ENCODE data around the gene TMEM132D.
"Not testable (repeated sequence)": the region's sequence is repeated elsewhere in the genome, so short reads cannot be mapped to it uniquely, and the experiment has no call there.

The TMEM132D gene

GRCh38 chr12:129080391-129080790 lies 823.4 kb downstream of the TMEM132D start:
- DNase-seq: no peak

DNA sequence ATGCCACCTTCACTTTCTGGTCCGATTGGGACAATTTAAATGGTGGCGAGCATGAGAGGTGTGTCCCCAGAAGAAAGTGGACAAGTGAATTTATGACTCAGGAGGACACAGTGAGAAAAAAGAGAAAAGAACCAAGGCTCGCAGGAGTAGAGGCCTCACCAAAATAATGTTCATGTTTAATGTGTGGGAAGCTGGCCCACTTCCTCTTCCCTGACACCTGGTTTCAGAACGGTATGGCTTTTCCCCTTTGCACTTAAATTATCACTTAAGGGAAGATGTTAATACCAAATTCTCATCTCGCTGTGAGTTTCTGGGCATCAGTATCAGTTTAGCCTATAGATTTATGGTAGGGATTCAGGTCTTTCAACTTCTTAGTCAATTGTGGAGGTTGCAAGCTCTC lies 824.1 kb downstream of the TMEM132D start:
- DNase-seq: no peak

DNA sequence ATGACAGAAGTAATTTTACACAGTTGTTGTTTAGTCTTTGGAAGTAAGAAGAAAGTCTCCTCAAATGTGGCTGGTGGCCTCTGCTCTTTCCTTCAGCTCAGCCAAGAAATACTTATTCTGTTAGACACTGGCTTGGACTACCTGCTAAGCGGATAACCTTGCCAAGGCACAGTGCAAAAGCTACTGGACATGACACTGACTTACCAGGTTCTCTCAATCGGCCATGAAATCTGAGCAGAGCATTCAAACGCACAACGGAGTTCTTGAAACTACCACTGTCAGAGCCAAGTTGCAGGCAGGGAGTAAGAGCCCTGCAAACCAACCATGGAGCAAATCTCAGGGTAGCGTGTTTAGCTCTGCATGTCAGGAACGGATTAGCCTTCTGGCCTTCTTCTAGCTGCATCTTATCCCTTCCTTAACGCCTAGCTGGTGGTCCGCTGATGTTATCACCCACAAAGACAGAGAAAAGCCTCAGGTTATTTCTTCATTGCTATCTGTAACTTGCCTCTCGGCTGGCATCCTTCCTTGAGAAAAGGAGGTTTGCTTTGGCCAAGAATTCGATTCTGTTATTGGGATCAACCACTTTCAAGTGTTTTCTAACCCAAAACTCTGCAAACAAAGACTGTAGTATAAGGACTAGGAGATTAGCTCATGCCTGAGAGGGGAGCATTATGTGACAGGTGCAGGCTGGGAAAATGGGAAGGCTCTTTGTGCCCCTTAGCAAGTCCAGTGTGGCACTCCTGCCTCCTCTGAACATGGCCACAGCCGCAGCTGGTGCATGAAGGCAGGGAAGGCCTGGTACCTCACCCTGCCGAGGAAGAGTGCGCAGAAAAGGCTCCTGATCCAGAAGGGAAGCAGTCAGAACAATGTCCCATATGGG lies 827.1 kb downstream of the TMEM132D start:
- DNase-seq: no peak

DNA sequence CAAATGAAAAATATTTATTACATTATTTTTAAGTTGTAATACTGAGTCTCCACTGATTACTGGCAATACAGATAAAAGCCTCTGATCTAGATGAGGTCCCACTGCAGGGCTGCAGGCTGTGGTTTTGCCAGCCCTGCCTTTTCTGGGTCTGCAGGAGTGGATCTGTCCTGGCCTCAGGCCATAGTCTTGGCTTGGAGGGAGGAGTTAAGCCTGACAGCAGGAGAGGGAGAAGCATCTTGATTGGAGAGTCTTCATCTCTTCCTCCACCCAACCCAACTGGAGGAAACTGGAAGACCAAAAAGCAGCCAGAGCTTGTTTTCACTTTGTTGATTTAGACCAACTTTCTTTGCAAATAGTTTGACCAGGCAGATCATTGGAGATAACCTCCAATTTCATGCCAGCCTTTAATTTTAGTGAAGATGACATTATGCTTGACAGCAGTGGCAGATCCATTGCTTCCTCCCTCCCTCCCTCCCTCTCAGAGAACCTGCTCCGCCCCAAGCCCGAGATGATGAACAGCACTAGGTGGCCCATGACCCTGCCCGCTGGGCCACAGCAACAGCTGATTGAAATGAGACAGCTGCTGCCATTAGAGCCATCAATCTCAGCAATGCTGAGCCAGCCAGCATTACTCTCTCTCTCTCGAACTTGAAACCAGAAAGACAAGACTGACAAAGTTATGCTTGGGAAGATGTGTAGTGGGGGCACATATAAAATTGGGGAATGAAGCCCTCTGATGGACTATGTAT lies 828.2 kb downstream of the TMEM132D start:
- DNase-seq: no peak

DNA sequence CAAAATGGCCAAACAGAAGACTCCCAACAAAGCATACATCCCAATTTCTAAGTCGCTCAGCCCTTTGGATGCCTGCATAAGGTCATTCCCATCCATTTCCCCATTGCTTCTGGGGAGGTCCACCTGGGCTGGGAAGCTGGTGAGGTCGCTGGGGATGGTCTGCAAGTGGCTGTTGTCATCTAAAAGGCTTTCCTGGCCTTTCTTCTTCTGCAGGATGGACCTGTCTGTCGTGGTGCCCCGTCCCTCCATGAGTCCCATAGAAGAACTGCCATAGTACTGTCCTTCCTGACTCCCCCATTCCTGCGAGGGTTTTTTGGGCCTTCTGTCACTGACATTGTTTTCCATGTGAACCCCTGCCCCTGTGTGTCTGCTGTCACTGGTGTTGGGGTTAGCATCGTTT lies 829.4 kb downstream of the TMEM132D start:
- no peak for DNase-seq

DNA sequence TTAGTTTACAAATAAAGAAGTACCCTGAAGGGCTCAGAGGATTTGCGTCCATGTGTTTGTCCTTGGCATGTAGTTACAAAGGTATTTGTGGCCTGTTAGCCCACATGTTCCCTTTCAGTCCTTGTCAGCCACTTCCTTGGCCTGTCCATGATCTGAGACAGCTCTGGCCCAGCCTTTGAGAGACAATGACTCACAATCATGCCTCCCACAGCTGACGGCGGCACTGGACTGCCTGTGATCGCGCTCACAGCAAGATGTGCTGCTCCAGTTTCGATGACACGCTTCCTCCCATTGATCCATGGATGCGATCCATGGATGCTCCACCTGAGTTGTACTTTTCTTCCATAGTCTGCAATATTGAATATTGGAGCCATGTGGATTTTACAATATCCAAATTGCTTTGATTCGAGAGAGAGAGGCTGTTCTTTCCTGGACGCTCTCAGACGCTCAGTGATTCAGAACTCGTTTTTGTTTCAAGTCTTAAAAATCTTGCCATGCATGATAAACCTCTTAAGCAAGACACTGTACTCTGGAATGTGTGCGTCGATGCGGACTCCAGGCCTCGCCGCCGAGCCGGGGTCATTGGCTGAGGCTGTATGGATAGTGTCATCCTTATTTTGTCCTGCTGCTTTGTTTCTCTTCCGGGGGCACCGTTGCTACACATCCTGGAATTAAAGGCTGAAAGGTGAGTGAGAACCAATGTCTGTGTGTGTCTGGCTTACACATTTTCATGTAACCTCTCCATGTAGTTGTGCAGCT lies 830.5 kb downstream of the TMEM132D start:
- no peak for DNase-seq

- no peak for DNase-seq
Measured at GRCh38 chr12:129071362-129071761, 832.5 kb downstream of the TMEM132D start.

DNA sequence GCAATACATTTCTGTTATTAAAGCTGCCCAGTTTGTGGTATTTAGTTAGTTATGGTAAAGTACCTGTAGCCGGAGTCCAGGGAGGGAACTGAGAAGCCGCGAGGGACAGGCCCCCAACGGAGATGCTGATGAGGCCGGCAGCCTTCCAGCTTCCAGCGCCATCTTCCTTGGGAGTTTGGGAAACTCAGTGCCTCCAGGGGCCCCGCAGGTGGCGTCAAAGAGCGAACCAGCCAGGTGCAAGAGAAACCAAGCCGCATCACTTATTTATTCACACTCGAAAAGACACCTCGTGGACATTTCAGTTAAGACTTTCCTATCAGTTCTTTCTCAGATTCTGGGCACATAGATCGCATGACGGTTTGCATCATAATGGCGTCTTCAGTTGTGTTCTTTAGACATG lies 833.9 kb downstream of the TMEM132D start:
- no peak for DNase-seq

DNA sequence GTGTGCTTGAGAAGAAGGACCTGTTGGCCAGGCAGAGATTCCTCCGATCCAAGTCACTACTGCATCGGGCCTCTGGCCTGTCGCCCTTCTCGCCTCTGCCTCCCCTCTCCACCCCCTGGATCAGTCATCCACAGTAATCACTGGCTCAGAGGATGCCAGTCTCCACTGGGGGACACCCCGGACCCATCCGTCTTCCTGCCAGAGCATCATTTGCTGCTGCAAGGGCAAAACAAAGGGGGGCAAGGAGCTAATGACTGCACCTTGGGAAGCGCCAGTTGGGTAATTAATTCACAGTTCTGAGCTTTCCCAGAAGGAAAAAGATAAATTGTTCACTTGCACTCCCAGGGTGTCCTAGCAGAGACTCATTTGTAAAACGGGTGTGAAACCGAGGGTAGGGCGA lies 835.1 kb downstream of the TMEM132D start:
- no peak for DNase-seq

- no peak for DNase-seq
Measured at GRCh38 chr12:129067491-129067890, 836.3 kb downstream of the TMEM132D start.

DNA sequence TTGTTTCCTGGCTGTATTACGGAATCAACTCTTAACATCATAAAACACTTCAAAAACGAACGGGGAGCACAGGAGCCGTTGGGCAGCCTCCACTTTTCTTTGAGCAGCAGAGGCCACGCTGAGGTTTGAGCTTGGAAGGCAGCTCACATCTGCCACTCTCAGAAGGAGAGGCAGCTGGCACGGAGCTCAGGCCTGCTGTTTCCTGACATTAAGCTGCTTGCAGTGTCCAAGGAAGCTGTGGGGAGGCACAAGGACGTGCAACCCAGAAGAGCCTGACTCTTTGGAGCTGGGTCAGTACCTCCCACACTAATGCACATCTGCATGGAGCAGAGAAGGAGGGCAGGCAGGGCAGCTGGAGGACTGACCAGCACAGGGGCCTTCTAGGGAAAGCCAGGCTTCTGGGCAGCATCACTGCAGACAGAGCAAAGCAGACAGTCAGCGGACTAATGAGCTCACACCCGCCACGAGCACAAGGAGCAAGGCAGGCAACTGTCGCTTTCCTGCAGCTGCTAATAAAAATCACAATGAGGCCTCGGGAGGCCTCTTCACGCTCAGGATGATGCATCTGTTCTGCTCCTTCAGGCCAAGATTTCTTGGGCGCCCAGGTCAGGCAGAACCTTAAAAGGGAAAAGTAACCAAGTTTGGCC lies 839.5 kb downstream of the TMEM132D start:
- DNase-seq: no peak

DNA sequence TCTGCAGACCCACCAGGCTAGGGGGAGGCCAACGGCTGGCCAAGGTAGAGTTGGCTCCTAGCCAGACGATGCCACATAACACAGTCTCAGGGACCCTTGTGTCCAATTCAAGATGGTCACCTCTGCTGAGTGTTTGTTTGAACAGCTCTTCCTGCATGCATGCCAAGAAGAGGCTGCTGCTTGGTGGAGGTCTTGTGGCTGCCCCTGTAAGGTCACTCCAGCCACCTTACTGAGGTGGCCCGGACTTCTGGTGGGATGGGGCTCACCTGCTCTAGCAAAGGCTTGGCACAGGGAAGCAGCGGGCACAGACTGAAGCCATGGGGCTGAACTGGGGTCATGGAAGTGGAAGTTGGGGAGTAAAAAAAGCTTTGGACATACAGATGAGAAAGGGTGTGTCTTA lies 840.2 kb downstream of the TMEM132D start:
- no peak for DNase-seq

DNA sequence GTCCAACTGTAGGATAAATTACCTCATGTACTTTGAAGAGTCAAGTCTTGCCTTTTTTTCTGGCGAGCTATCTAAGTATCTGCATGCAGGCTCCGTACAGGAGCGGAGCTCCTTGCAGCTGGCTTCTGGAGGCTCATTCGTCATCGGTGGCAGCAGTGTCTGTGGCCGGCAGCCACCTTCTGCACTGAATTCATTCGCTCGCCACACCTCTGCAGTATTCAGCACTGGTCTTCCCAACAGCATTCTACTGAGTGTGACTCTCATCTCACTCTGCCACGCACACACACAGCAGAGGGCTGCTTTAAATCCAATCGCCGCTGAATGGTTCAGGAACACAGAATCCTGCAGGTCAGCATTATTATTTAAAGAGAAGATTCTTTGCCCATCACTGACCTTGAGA lies 850.6 kb downstream of the TMEM132D start:
- no peak for DNase-seq

DNA sequence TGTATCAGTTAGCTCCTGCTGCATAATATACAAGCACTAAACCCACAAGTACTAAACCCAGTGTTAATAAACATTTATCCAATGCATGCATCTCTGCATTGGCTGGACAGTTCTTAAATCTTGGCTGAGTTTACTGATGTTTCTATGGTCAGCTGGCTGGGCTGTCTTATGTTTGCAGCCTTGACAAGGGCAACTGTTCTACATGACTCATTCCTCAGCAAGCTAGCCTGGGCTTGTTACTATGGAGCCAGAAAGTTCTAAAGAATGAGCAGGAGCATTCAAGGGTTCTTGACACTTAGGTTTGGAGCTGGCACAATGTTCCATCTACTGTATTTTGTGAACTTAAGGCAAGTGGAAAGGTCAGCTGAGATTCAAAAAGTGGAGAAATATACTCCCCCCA lies 851.5 kb downstream of the TMEM132D start:
- DNase-seq: no peak

- DNase-seq: no peak
Measured at GRCh38 chr12:129049917-129050316, 853.9 kb downstream of the TMEM132D start.

GRCh38 chr12:129043334-129043733 lies 860.5 kb downstream of the TMEM132D start:
- DNase-seq: not testable (repeated sequence)

GRCh38 chr12:129036135-129036534 lies 867.7 kb downstream of the TMEM132D start:
- no peak for DNase-seq

DNA sequence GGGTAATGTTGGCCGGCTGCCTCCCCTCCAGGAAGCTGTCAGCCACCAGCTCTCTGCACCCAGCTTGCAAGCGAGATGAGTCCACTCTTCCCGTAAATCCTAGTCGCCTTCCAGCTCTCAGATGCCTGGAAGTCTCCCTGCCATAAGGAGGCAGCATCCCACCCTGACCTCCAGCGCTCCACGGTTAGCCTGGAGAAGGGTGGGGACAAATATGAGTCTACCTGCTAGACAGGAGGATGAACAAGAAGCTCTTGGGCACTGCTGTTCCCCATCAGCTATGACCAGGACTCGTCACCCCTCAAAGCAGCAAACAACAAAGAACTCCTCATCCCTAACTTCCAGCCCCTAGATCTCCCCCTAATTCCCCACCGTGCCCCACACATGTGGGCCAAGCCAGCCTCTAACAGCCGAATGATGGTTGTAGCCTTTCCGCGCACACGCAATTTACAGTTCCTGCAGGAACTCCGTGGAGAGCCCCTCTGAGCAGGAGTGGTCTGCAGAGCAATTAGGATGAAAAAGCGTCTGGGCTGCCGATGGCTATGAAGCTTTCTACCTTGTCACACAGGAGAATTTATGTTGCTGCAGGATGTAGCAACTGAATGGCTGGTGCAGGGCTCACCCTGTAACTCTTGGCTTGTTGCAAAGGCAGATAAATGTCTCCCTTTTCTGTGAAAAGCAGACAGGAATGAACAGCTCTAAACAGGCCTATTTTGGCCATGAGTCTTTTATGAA lies 869.1 kb downstream of the TMEM132D start:
- no peak for DNase-seq

GRCh38 chr12:129028844-129029243 lies 875.0 kb downstream of the TMEM132D start:
- no peak for DNase-seq

- DNase-seq: no peak
Measured at GRCh38 chr12:129025055-129025454, 878.8 kb downstream of the TMEM132D start.
